K562 (cell line): ENCODE measurements around the gene ACADM. TPM values are rescaled to one million over a fixed set of nuclear protein-coding genes. Genes with fewer than 3 reads are reported as not detected.

ENCODE experiments used
- CBX1 ChIP-seq: sonication (generic); IDR thresholded peaks from 2 replicates; pipeline ENCODE4 v1.6.1; 2016; ENCODE audit warnings: antibody characterized with exemption, low read depth, mild to moderate bottlenecking
- ETV1 ChIP-seq: fragments of 450-650 bp; conservative IDR thresholded peaks from 2 replicates; pipeline ENCODE4 v1.6.1; 2016; ENCODE audit warnings: missing genetic modification characterization, control low read depth, low read depth, missing compliant biosample characterization
- FOS ChIP-seq: IDR thresholded peaks from 3 replicates; pipeline ENCODE4 v1.6.1; 2011; ENCODE audit not compliant: insufficient read length; ENCODE audit errors: extremely low read depth
- ILK ChIP-seq: fragments of 450-650 bp; IDR thresholded peaks from 2 replicates; pipeline ENCODE4 v1.6.1; 2016; ENCODE audit warnings: missing genetic modification characterization, low read depth, mild to moderate bottlenecking, missing compliant biosample characterization, moderate library complexity, borderline replicate concordance
- MAZ ChIP-seq, 2 experiments: fragments of 450-650 bp in 1 of 2; sonication (generic) in 1 of 2; formaldehyde crosslinking; IDR thresholded peaks in 1 of 2; conservative IDR thresholded peaks in 1 of 2; 2 replicates each; pipeline versions ENCODE4 v1.4.0 to v1.5.0; 2020; ENCODE audit warnings: mild to moderate bottlenecking in 1 of 2, missing genetic modification reagents in 1 of 2
- NFIC ChIP-seq: fragments of 450-650 bp; IDR thresholded peaks from 2 replicates; pipeline ENCODE4 v1.6.1; 2017; ENCODE audit warnings: mild to moderate bottlenecking, inconsistent platforms
- NR3C1 ChIP-seq: sonication (generic); formaldehyde crosslinking; IDR thresholded peaks from 2 replicates; pipeline ENCODE4 v1.8.1; 2022; ENCODE audit warnings: missing genetic modification reagents
- PML ChIP-seq: IDR thresholded peaks from 2 replicates; pipeline ENCODE4 v1.6.1; 2012; ENCODE audit warnings: low read length, inconsistent platforms
- SMARCC2 ChIP-seq: fragments of 450-650 bp; IDR thresholded peaks from 2 replicates; pipeline ENCODE4 v1.6.1; 2017; ENCODE audit warnings: antibody characterized with exemption, moderate library complexity, mild to moderate bottlenecking, low read depth
- TSC22D4 ChIP-seq: fragments of 450-650 bp; IDR thresholded peaks from 2 replicates; pipeline ENCODE4 v1.6.1; 2016; ENCODE audit warnings: missing genetic modification characterization, missing biosample characterization, control low read depth
- ZEB2 ChIP-seq: fragments of 450-650 bp; IDR thresholded peaks from 2 replicates; pipeline ENCODE4 v1.6.1; 2016
- ZNF668 ChIP-seq: fragments of 250-450 bp; sonication (Bioruptor Pico); IDR thresholded peaks from 2 replicates; pipeline ENCODE4 v1.8.0; 2022; ENCODE audit warnings: mild to moderate bottlenecking, inconsistent platforms
- polyA plus RNA-seq, 8 experiments: library from polyadenylated mRNA; depleted of rRNA in 4 of 8; stranded (reverse) in 5 of 8; unstranded in 3 of 8; fragments of >200 nt; fragmentation: Nextera tagmentation in 2 of 8; fragmentation: Illumina TruSeq in 1 of 8; extraction: Ambion mirVana in 2 of 8; extraction: Trizol in 1 of 8; gene quantifications; 2 replicates each; pipeline versions ENCODE4 v1.2.1 to v1.2.3, GENCODE V29; 2011 to 2014; ENCODE audit warnings: inconsistent platforms in 1 of 8, missing spikeins in 1 of 8
- total RNA-seq, 7 experiments: library from RNA; depleted of rRNA in 6 of 7; stranded (reverse); fragments of >200 nt in 6 of 7; fragmentation: Illumina TruSeq in 2 of 7; extraction: Trizol in 2 of 7; gene quantifications; 2 replicates each; pipeline versions ENCODE4 v1.2.1 to v1.2.3, GENCODE V29; 2011 to 2021; ENCODE audit warnings: low replicate concordance in 1 of 7
- TF ChIP-seq, protein P1 (sequence below): sonication (generic); formaldehyde crosslinking; IDR thresholded peaks from 2 replicates; pipeline ENCODE4 v1.8.1; 2023; ENCODE audit warnings: mild to moderate bottlenecking, missing genetic modification reagents
- TF ChIP-seq, protein P2 (sequence below): sonication (generic); formaldehyde crosslinking; IDR thresholded peaks from 2 replicates; pipeline ENCODE4 v1.4.0; 2020; ENCODE audit warnings: mild to moderate bottlenecking, missing genetic modification reagents

The ACADM gene
- total and polyA plus RNA-seq, 9 of the 15 experiments (the other 6 are each of a cell fraction or from before 2014, with no cell fraction given): 82.5 to 156 (median 123) TPM

DNA sequence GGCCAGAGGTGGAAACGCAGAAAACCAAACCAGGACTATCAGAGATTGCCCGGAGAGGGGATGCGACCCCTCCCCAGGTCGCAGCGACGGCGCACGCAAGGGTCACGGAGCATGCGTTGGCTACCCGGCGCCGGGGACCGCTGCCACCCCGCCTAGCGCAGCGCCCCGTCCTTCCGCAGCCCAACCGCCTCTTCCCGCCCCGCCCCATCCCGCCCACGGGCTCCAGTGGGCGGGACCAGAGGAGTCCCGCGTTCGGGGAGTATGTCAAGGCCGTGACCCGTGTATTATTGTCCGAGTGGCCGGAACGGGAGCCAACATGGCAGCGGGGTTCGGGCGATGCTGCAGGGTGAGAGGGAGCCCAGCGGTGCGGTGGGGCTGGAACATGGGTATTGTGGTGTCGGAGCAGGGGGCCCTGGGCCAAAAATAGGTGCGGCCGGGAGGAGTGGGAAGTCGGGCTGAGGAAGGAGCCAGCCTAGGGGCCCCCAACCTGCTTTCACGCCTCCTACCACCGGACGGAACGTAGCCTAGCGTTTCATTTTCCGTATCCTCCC, at the start of gene ACADM (continued):
- TF ChIP-seq MAZ (CRISPR knock-in tag; conservative IDR thresholded peaks at IDR 0.05 in 1 of 2, IDR thresholded peaks at IDR 0.05 in 1 of 2) (peak; percentile 83 to 90; a peak in 3 of 4 replicates), ZEB2 (0 out of 2 replicates have a peak, but pooled peaks have one; percentile 35), NFIC (peak; percentile 70), NR3C1 (CRISPR knock-in tag) (peak; percentile 76; the same call in 1 of the 2 replicates), SMARCC2 (0 out of 2 replicates have a peak, but pooled peaks have one; percentile 62), ZNF668 (CRISPR knock-in tag) (no peak), ILK (tag) (no peak), FOS (no peak), TSC22D4 (tag) (no peak), CBX1 (peak; percentile 88; the same call in 1 of the 2 replicates), ETV1 (peak; percentile 28; the same call in 1 of the 2 replicates), PML (peak; percentile 72; the same call in 1 of the 2 replicates)
- TF ChIP-seq, protein P1, sequence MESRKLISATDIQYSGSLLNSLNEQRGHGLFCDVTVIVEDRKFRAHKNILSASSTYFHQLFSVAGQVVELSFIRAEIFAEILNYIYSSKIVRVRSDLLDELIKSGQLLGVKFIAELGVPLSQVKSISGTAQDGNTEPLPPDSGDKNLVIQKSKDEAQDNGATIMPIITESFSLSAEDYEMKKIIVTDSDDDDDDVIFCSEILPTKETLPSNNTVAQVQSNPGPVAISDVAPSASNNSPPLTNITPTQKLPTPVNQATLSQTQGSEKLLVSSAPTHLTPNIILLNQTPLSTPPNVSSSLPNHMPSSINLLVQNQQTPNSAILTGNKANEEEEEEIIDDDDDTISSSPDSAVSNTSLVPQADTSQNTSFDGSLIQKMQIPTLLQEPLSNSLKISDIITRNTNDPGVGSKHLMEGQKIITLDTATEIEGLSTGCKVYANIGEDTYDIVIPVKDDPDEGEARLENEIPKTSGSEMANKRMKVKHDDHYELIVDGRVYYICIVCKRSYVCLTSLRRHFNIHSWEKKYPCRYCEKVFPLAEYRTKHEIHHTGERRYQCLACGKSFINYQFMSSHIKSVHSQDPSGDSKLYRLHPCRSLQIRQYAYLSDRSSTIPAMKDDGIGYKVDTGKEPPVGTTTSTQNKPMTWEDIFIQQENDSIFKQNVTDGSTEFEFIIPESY (CRISPR knock-in tag): peak; percentile 51
- TF ChIP-seq, protein P2, sequence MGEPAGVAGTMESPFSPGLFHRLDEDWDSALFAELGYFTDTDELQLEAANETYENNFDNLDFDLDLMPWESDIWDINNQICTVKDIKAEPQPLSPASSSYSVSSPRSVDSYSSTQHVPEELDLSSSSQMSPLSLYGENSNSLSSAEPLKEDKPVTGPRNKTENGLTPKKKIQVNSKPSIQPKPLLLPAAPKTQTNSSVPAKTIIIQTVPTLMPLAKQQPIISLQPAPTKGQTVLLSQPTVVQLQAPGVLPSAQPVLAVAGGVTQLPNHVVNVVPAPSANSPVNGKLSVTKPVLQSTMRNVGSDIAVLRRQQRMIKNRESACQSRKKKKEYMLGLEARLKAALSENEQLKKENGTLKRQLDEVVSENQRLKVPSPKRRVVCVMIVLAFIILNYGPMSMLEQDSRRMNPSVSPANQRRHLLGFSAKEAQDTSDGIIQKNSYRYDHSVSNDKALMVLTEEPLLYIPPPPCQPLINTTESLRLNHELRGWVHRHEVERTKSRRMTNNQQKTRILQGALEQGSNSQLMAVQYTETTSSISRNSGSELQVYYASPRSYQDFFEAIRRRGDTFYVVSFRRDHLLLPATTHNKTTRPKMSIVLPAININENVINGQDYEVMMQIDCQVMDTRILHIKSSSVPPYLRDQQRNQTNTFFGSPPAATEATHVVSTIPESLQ: 0 out of 2 replicates have a peak, but pooled peaks have one; percentile 47
